ENCODE data around the gene EHBP1L1. TPM values are rescaled to one million over a fixed set of nuclear protein-coding genes. Genes with fewer than 3 reads are reported as not detected.

EHBP1L1 gene
- total RNA-seq, 2 experiments from 2014 or later = 88.3 to 98.8 TPM

DNA sequence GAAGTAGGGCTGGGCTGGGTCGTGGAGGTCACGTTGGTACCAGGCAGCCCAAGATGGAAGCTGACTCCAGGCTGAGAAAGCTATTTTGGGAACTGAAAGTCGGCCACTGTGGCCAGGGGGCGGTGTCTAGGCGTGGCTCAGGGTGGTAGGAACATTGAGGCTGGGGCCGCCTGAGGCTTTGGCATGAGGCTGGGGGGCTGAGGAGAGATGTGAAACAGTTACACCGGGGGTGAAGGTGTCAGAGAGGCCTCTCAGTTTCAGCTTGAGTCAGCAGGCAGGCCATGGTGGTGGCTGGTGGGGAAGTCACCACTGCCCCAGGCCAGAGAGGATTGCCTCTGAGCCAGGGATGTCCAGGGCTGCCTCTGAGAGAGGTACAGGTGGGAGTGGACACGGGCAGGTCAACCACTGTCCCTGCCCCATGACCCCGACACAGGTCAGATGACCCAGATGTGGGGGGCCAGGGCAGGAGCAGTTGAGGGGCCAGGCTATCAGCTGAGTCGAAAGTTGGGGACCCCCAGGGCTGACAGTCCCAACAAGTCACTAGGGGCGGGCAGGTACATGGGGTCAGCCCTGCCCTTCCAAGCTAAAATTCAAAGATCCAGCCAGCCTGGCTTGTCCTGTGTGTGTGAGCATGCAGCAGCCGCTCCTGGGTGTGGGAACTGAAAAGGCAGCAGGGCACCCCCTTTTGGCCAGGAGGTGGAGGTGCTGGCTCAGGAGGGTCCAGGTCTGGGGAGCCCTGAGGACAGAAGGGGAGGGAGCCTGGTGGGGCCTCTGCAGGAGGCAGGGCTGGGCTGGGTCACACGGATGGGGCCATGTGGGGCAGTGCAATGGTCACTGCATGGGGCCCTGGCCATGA is 12.6 kb downstream of the EHBP1L1 start:
- ATAC-seq = peak; percentile 86
- Mint-ChIP-seq H3K27ac (peak overlapping the region; percentile 90), H3K27me3 (no peaks in the 10 kb centered on the region), H3K9me3 (ENCODE audit: low read depth) (no peaks in the 10 kb centered on the region), H3K4me3 (peak overlapping the region; percentile 43), H3K36me3 (ENCODE audit: low read depth) (peaks cover 34% of the 10 kb centered on the region), H3K4me1 (peaks cover 39% of the 10 kb centered on the region)
- intact Hi-C loops (cut with DNase I, micrococcal nuclease) = loop anchor here (1.0 to 5.0 kb wide), 7 partner anchors 13 to 221 kb away; partner anchors contain the start of genes MAP3K11 (in 1 of the 2), RELA (in 1 of the 2) and SIPA1 (in 1 of the 2)
- DNase-seq = peak; percentile 88
- ChIA-PET POLR2A (interaction anchor here (0.7 to 1.2 kb wide), 6 partner anchors 11 to 135 kb away, joined by 3 to 6 read pairs (median 3); partner anchors contain the start of gene FAM89B), CTCF (interaction anchor here (0.5 to 5.0 kb wide), 27 partner anchors 12 to 1454 kb away, joined by 3 to 56 read pairs (median 3); partner anchors contain the start of genes DPF2, EHBP1L1 and ZNRD2)

DNA sequence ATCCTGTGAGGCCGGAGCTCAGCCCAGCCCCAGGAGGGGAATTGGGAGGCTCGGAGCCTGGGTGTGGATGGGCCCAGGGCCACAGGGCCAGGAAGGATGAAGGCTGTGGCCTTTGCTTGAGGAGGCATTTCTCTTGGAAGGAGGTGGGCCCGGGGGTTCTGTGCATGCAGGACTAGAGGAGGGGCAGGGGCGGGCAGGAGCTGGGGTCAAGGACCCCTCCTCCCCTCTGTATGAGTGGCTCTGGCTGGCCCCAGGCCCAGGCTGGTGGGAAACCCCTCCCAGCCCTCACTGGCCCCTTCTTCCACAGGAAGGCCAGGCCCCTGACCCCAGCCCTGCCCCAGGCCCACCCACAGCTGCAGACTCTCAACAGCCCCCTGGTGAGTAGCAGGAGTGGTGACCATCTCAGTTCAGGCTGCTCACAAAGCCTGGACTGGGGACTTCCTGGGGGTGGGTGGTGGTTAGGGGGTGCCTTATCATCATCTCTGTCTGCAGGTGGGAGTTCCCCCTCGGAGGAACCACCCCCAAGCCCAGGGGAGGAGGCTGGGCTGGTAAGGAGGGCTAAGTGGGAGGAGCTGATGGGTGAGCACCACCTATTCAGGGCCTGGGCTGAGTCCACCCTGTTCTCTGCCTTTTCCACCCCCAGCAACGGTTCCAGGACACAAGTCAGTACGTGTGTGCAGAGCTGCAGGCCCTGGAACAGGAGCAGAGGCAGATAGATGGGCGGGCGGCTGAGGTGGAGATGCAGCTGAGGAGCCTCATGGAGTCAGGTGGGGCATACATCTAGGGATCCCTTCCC is 13.8 kb downstream of the EHBP1L1 start:
- DNase-seq = peak; percentile 57
- H3K27ac Mint-ChIP-seq = peak overlapping the region; percentile 90

DNA sequence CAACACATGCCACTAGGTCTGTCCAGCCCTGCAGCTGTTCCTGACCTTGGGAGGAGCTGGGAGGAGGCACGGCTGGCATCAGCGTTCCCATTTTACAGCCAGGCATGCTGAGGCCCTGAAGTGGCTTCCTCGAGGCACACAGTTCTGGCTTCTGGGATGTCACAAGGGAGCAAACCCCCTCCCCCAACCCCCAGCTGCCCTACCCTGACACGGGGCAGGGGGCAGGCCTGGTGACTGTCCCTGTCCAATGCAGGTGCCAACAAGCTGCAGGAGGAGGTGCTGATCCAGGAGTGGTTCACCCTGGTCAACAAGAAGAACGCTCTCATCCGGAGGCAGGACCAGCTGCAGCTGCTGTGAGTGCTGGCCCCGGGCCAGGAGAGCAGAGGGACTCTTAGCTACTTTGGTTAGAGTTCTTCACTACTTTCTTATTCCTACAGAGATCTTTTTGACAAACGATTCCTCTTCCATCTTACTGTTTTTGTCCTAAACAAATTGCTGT is 14.4 kb downstream of the EHBP1L1 start:
- Mint-ChIP-seq H3K9me3 (ENCODE audit: low read depth) (no peaks in the 10 kb centered on the region), H3K36me3 (ENCODE audit: low read depth) (peaks cover 27% of the 10 kb centered on the region), H3K4me1 (peaks cover 40% of the 10 kb centered on the region), H3K27ac (no peak overlapping the region), H3K27me3 (no peaks in the 10 kb centered on the region), H3K4me3 (no peak overlapping the region)
- CTCF ChIA-PET = interaction anchor here (0.6 to 5.0 kb wide), 3 partner anchors 25 to 50 kb away, joined by 4 to 49 read pairs (median 6); no protein-coding TSS in a partner anchor
- ATAC-seq (no peak), DNase-seq (no peak)
- POLR2A ChIA-PET = interaction anchor here (0.6 kb wide), 1 partner anchor 828 kb away, joined by 3 read pairs; no protein-coding TSS in a partner anchor
- intact Hi-C loops (cut with DNase I, micrococcal nuclease) = no loop called here

More for the DNA sequence above, 13.8 kb downstream of the EHBP1L1 start:
- POLR2A ChIA-PET = interaction anchor here (0.6 kb wide), 1 partner anchor 828 kb away, joined by 3 read pairs; no protein-coding TSS in a partner anchor
- intact Hi-C loops (cut with DNase I, micrococcal nuclease) = loop anchor here in 1 of 2 experiments (2.0 to 5.0 kb wide), 2 partner anchors 73 to 222 kb away; partner anchors contain the start of gene RELA
- peaks cover 37% of the 10 kb centered on the region for H3K4me1 Mint-ChIP-seq
- no peaks in the 10 kb centered on the region for H3K9me3 Mint-ChIP-seq (ENCODE audit: low read depth)
- ATAC-seq = peak; percentile 14
- no peaks in the 10 kb centered on the region for H3K27me3 Mint-ChIP-seq
- CTCF ChIA-PET = interaction anchor here (0.6 to 5.0 kb wide), 4 partner anchors 24 to 49 kb away, joined by 4 to 49 read pairs (median 6); no protein-coding TSS in a partner anchor
- no peak overlapping the region for H3K4me3 Mint-ChIP-seq
- peaks cover 27% of the 10 kb centered on the region for H3K36me3 Mint-ChIP-seq (ENCODE audit: low read depth)

DNA sequence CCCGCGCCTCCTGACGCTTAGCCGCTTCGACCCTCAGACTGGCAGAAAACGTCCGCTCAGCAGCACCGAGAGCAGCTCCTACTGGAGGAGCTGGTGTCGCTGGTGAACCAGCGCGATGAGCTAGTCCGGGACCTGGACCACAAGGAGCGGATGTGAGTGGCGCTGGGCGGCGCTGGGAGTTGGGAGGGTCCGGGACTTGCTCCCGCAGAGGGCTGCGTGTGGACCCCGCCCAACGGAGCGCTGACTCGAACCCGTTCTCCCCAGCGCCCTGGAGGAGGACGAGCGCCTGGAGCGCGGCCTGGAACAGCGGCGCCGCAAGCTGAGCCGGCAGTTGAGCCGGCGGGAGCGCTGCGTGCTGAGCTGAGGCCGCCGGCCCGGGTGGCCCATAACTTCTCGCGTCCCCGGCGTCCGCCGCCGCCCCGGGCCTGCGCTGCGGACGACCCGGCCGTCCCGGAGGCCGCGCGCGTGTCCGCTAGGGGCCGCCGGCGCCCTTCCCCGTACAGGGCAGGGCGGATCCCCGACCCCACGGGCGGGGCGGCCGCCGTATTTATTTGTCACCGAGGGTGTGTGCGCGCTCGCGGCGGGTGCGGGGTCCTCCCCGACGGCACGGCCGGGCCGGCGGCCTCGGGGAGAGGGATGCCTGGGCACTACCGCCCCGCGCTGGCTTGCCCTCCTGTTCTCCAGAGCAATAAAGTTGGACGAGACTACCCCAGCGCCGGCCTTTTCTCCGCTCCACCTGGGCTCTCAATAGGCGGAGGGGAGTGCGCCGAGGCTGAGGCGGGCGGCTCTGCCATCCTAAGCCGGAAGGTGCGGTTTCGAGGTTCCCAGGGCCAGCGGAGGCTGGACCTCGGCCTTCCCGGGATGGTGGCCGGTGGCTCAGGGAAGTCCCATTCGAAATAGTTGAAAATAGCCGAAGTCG is 16.3 kb downstream of the EHBP1L1 start:
- Mint-ChIP-seq H3K4me1 (peaks cover 33% of the 10 kb centered on the region), H3K27ac (no peak overlapping the region), H3K27me3 (no peaks in the 10 kb centered on the region), H3K36me3 (ENCODE audit: low read depth) (peaks cover 18% of the 10 kb centered on the region), H3K9me3 (ENCODE audit: low read depth) (no peaks in the 10 kb centered on the region), H3K4me3 (no peak overlapping the region)
- CTCF ChIA-PET = interaction anchor here (0.7 to 2.4 kb wide), 8 partner anchors 8 to 51 kb away, joined by 3 to 13 read pairs (median 4); partner anchors contain the start of genes EHBP1L1, PCNX3 and ZNRD2
- intact Hi-C loops (cut with DNase I, micrococcal nuclease) = no loop called here
- no peak for DNase-seq
- POLR2A ChIA-PET = no interaction called here
- ATAC-seq = no peak

DNA sequence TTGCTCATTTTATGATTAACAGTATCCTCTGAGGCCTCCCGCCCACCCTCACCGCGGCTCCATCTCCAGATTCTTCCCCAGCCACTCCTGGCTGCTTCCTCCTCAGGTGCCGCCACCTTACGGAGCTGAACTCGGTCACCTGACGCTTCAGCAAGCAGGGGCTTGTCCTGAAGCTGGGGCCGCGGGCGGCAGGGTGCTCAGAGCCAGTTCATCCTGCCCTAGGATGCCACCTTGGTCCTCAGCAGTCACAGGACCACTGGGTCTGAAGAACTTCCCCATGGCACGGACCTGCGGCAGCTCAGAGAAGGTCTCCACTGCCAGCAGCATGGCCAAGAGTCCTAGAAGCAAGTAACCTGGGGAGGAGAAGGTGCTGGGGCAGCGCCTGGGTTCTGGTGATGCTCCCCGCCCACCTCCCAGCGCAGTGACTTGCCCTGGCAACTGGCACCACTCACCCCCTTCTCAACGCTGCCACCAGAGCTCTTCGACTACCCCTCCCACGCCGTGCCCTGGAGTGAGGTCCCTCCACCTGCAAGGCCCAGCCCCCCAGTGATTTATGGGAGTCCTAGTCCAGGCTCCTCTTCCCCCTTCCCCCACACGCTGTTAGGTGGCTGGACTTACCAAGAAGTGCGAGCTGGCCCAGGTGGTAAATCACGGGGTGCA is 17.1 kb downstream of the EHBP1L1 start:
- POLR2A ChIA-PET = interaction anchor here (0.7 to 1.4 kb wide), 4 partner anchors 8 to 206 kb away, joined by 3 to 4 read pairs (median 3); partner anchors contain the start of gene FAM89B

DNA sequence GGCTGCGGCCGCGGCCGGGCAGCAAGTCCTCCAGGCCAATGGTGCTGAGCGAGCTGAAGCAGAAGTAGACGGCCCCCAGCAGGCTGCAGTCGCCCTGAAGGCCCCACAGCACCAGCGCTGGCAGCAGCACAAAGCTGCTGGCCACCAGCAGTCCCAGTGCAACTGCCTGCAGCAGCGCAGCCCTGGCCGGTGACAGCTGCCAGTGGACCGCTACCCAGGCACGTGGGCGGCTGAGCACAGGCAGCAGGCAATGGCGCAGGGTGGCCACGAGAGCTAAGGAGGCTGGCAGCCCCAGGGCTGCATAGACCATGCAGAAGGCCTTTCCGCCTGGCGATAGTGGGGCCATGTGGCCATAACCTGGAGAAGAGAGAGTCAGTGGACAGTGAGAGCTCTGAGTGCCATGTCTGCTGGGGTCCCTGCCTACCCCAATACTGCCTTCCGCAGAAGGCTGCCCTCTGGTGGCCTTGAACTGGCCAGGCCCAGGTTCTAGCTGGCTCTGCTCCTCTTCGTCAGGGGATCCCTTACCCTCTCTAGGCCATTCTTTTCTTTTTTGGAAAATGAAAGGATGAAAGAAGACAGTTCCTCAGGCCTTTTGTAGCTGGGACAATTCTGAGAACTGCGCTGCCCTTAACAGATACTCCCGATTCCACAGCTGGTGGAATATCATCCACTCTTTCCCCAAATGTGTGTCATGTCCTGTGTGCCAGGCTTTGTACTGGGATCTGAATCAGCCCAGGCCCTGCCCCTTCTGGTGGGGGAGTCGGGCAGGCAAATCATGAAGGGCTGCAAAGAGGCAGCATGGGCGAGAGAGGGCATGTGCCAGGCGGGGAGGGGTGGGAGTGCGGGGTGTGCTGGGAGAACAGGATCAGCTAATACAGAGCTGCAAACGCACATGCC is 17.9 kb downstream of the EHBP1L1 start:
- Mint-ChIP-seq H3K27ac (no peak overlapping the region), H3K4me3 (no peak overlapping the region)
- CTCF ChIA-PET = interaction anchor here (0.6 to 2.4 kb wide), 19 partner anchors 9 to 380 kb away, joined by 3 to 13 read pairs (median 4); partner anchors contain the start of genes EHBP1L1, FAM89B, PCNX3 and ZNRD2

More for the DNA sequence above, 17.1 kb downstream of the EHBP1L1 start:
- ATAC-seq = no peak
- Mint-ChIP-seq H3K27ac (no peak overlapping the region), H3K36me3 (ENCODE audit: low read depth) (peaks cover 12% of the 10 kb centered on the region), H3K4me3 (no peak overlapping the region), H3K9me3 (ENCODE audit: low read depth) (no peaks in the 10 kb centered on the region), H3K4me1 (peaks cover 25% of the 10 kb centered on the region), H3K27me3 (no peaks in the 10 kb centered on the region)
- intact Hi-C loops (cut with DNase I, micrococcal nuclease) = no loop called here
- CTCF ChIA-PET = interaction anchor here (0.6 to 2.4 kb wide), 12 partner anchors 8 to 258 kb away, joined by 3 to 13 read pairs (median 4); partner anchors contain the start of genes EHBP1L1, PCNX3 and ZNRD2
- no peak for DNase-seq

DNA sequence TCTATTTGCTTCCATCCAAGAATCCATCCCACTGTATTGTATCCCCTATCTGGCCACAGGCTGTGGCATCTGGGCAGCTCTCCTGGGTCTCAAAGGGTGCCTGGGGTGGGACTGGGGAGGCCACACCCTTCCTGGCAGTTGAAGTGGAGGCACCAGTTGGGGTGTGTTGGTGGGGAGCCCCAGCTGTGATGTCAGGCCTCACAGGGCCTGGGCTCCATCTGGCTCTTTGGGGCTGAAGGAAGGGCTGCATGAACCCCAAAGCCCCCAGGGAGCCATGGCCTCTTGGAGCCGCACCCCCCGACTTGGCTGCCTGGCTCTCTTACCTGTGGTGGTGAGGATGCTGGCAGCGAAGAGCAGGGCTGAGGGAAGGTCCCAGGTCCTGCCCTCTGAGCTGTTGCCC is 19.3 kb downstream of the EHBP1L1 start:
- CTCF ChIA-PET = interaction anchor here (0.6 to 1.7 kb wide), 5 partner anchors 24 to 318 kb away, joined by 3 to 7 read pairs (median 3); partner anchors contain the start of gene ZNRD2
- no peak overlapping the region for H3K4me3 Mint-ChIP-seq
- H3K27ac Mint-ChIP-seq = no peak overlapping the region
- POLR2A ChIA-PET = no interaction called here
- peaks cover 9% of the 10 kb centered on the region for H3K4me1 Mint-ChIP-seq
- intact Hi-C loops (cut with DNase I, micrococcal nuclease) = loop anchor here in 1 of 2 experiments (2.0 kb wide), 1 partner anchor 18 kb away; no protein-coding TSS in a partner anchor
- H3K27me3 Mint-ChIP-seq = no peaks in the 10 kb centered on the region
- peak; percentile 10 for ATAC-seq
- DNase-seq = no peak
- H3K9me3 Mint-ChIP-seq (ENCODE audit: low read depth) = no peaks in the 10 kb centered on the region
- peaks cover 15% of the 10 kb centered on the region for H3K36me3 Mint-ChIP-seq (ENCODE audit: low read depth)

More for the DNA sequence above, 17.9 kb downstream of the EHBP1L1 start:
- POLR2A ChIA-PET = interaction anchor here (0.6 to 1.4 kb wide), 5 partner anchors 8 to 264 kb away, joined by 3 to 4 read pairs (median 3); partner anchors contain the start of genes CFL1 and FAM89B
- H3K27me3 Mint-ChIP-seq = no peaks in the 10 kb centered on the region
- ATAC-seq (peak; percentile 39), DNase-seq (peak; percentile 66)
- no peaks in the 10 kb centered on the region for H3K9me3 Mint-ChIP-seq (ENCODE audit: low read depth)
- intact Hi-C loops (cut with DNase I, micrococcal nuclease) = loop anchor here in 1 of 2 experiments (2.0 kb wide), 1 partner anchor 19 kb away; no protein-coding TSS in a partner anchor
- H3K36me3 Mint-ChIP-seq (ENCODE audit: low read depth) = peaks cover 10% of the 10 kb centered on the region
- peaks cover 17% of the 10 kb centered on the region for H3K4me1 Mint-ChIP-seq

DNA sequence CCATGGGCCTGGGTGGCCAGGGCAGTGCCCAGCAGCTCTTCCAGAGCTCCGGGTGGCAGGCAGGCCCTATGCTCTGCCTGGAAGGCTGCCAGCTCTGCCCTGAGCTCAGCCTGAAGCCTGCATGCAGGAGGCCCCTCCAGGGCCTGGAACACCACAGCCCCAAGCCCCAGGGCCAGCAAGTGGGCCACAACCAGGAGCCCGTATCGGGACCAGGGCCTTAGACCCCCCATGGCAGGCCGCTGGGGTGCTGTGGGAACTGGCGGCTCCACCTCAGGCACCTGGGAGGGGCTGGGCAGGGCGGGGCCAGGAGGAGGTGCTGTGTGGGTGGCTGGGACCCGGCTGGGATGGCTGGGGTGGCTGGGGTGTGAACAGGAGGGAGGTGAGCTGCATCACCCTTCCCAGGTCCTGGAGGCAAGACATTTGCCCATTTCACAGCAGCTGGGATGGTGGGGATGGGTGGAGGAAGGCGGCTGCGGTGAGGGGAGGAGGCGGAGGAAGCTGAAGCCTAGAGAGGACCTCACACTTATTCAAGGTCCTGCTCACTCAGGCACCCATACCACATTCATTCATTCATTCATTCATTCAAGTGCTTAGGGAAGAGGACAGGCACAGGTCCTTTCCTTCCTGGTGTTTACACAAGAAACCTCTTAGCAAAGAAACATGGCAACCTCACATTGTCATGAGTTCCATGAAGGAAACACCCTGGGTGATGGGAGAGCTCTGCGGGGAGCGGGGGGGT is 19.9 kb downstream of the EHBP1L1 start, which contains the start of gene KCNK7:
Gene KCNK7 (minus strand): TSS at position 258 of the 739 bp plus-strand sequence. CDS start 28 bp downstream, at position 230.
- ATAC-seq (no peak), DNase-seq (no peak)
- Mint-ChIP-seq H3K4me3 (no peak within 1 kb of the TSS), H3K27ac (no peak within 1 kb of the TSS), H3K4me1 (peaks cover 9% of the 10 kb centered on the region), H3K9me3 (ENCODE audit: low read depth) (no peaks in the 10 kb centered on the region), H3K36me3 (ENCODE audit: low read depth) (peaks cover 10% of the 10 kb centered on the region), H3K27me3 (no peaks in the 10 kb centered on the region)
- intact Hi-C loops (cut with DNase I, micrococcal nuclease) = loop anchor here in 1 of 2 experiments (2.0 kb wide), 1 partner anchor 17 kb away; no protein-coding TSS in a partner anchor
- CTCF ChIA-PET = interaction anchor here (0.6 to 1.6 kb wide), 3 partner anchors 55 to 317 kb away, joined by 3 to 5 read pairs (median 3); no protein-coding TSS in a partner anchor
- POLR2A ChIA-PET = no interaction called here

Measured in activated CD4-positive, alpha-beta T cell treated with anti-CD3 and anti-CD28 coated beads for 36 hours (primary cell).